Sigmoid colon (tissue), 7 donors: ENCODE data around the gene DCLRE1B. TPM values are rescaled to one million over a fixed set of nuclear protein-coding genes. Genes with fewer than 3 reads are reported as not detected.

ENCODE experiments used
- DNase-seq: peaks from one replicate; pipeline ENCODE4 v3.0.0-alpha.2; 2019
- H3K27ac ChIP-seq, 4 donors: fragments of 200-600 bp; sonication (generic); one replicate each; pipeline ENCODE4 v1.5.1; 2016 to 2019; ENCODE audit warnings: mild to moderate bottlenecking in 1 of 4
- H3K27me3 ChIP-seq, 3 donors: fragments of 200-600 bp; sonication (generic); one replicate each; pipeline ENCODE4 v1.5.1; 2019; ENCODE audit warnings: mild to moderate bottlenecking in 1 of 3
- H3K36me3 ChIP-seq, 4 donors: fragments of 200-600 bp; sonication (generic); one replicate each; pipeline ENCODE4 v1.5.1; 2016 to 2019
- H3K4me1 ChIP-seq, 4 donors: fragments of 200-600 bp; sonication (generic); one replicate each; pipeline ENCODE4 v1.5.1; 2017 to 2019
- H3K4me3 ChIP-seq, 4 donors: fragments of 200-600 bp; sonication (generic); one replicate each; pipeline ENCODE4 v1.5.1; 2017 to 2019; ENCODE audit warnings: mild to moderate bottlenecking in 2 of 4, moderate library complexity in 1 of 4
- H3K9me3 ChIP-seq, 4 donors: fragments of 200-600 bp in 3 of 4; sonication (generic) in 3 of 4; one replicate each; pipeline versions ENCODE4 v1.5.1 to v1.6.1; 2013 to 2019
- CTCF ChIP-seq, 4 experiments: fragments of 450-650 bp in 3 of 4; fragments of 200-600 bp in 1 of 4; IDR thresholded peaks; one replicate each; pipeline ENCODE4 v1.5.1; 2016 to 2019; ENCODE audit warnings: antibody characterized with exemption in 4 of 4, mild to moderate bottlenecking in 3 of 4, moderate library complexity in 2 of 4
- EP300 ChIP-seq, 4 donors: sonication (generic); formaldehyde crosslinking; IDR thresholded peaks; one replicate each; pipeline ENCODE4 v1.6.1; 2017; ENCODE audit warnings: antibody characterized with exemption in 4 of 4
- POLR2A ChIP-seq, 2 donors: fragments of 450-650 bp; IDR thresholded peaks; one replicate each; pipeline ENCODE4 v1.6.1; 2016; ENCODE audit warnings: antibody characterized with exemption in 2 of 2, mild to moderate bottlenecking in 2 of 2, moderate library complexity in 2 of 2
- POLR2AphosphoS5 ChIP-seq, 4 donors: sonication (generic); formaldehyde crosslinking; IDR thresholded peaks; one replicate each; pipeline ENCODE4 v1.6.1; 2017; ENCODE audit warnings: antibody characterized with exemption in 4 of 4
- WGBS, 2 donors: extraction: QIAGEN DNeasy Blood & Tissue Kit; methylation state at CpG; one replicate each; pipeline ENCODE4 v1.1.7; 2013; 5-methylcytosine and 5-hydroxymethylcytosine counted together
- intact Hi-C: fragments of 100-400 bp; cut with DNase I; formaldehyde crosslinking; loops from one replicate; pipeline ENCODE4 v1.15.1; 2023
- polyA plus RNA-seq, 3 donors: library from polyadenylated mRNA; stranded (reverse); fragments of 200-250 nt; gene quantifications; one replicate each; pipeline ENCODE4 v1.2.3, GENCODE V29; 2013
- total RNA-seq, 4 donors: library from RNA; depleted of rRNA; stranded (reverse); fragments of >200 nt; gene quantifications; one replicate each; pipeline ENCODE4 v1.1.0, GENCODE V29; 2016
- donor health status: healthy with polysubstance abuse.
- donor health status: Bipolar disorder and iron deficiency.
- donor health status: healthy.

The DCLRE1B gene
- total and polyA plus RNA-seq, 7 donors, result 1.8 to 4.9 (median 4.4) TPM

- DNase-seq, result no peak
- peak overlapping the region; percentile 94 to 99 (median 97) for H3K27ac ChIP-seq
- no peaks in the 10 kb centered on the region for H3K36me3 ChIP-seq
- H3K27me3 ChIP-seq, result no peaks in the 10 kb centered on the region
- H3K4me3 ChIP-seq, result peak overlapping the region; percentile 70 to 92 (median 85)
- TF ChIP-seq POLR2AphosphoS5 (IDR thresholded peaks at IDR 0.05) (no peak), POLR2A (IDR thresholded peaks at IDR 0.05) (no peak), EP300 (IDR thresholded peaks at IDR 0.05) (no peak), CTCF (IDR thresholded peaks at IDR 0.05) (no peak)
- no peaks in the 10 kb centered on the region for H3K9me3 ChIP-seq
- peaks cover 0 to 43% (median 34%) of the 10 kb centered on the region in 4 donors for H3K4me1 ChIP-seq
- WGBS, 2 donors, result 3 to 7% methylated on average over 6 of the region's 6 CpGs
- intact Hi-C loops, result loop anchor here (2.0 kb wide), 2 partner anchors 50 to 538 kb away; partner anchors contain the start of genes MAGI3 and OLFML3
Observed at GRCh38 chr1:113928187-113928930, 23.2 kb downstream of the DCLRE1B start.

GRCh38 chr1:113928941-113929749, 24.0 kb downstream of the DCLRE1B start, which contains the start of gene HIPK1:
Gene HIPK1, plus strand, starts transcription at chr1:113929324.
- Histone ChIP-seq H3K9me3 (no peaks in the 10 kb centered on the region), H3K4me1 (peaks cover 0 to 51% (median 39%) of the 10 kb centered on the region in 4 donors), H3K27me3 (no peaks in the 10 kb centered on the region), H3K36me3 (no peaks in the 10 kb centered on the region), H3K27ac (peak within 1 kb of the TSS; percentile 94 to 99 (median 97)), H3K4me3 (peak within 1 kb of the TSS; percentile 70 to 92 (median 85))
- TF ChIP-seq CTCF (IDR thresholded peaks at IDR 0.05) (peak in 1 of 4 experiments; percentile 17), EP300 (IDR thresholded peaks at IDR 0.05) (no peak), POLR2AphosphoS5 (IDR thresholded peaks at IDR 0.05) (peak; percentile 72 to 89 (median 86)), POLR2A (IDR thresholded peaks at IDR 0.05) (peak; percentile 45 to 63)
- 0% methylated on average over 61 of the region's 61 CpGs for WGBS, 2 donors
- intact Hi-C loops, result loop anchor here (1.0 to 2.0 kb wide), 4 partner anchors 24 to 538 kb away; partner anchors contain the start of genes DCLRE1B, MAGI3, OLFML3 and RSBN1
- peak; percentile 95 for DNase-seq

- TF ChIP-seq POLR2AphosphoS5 (IDR thresholded peaks at IDR 0.05) (peak in 1 of 4 donors; percentile 6), CTCF (IDR thresholded peaks at IDR 0.05) (no peak)
- Histone ChIP-seq H3K36me3 (no peaks in the 10 kb centered on the region), H3K9me3 (no peaks in the 10 kb centered on the region), H3K27me3 (no peaks in the 10 kb centered on the region), H3K4me1 (peaks cover 0 to 55% (median 40%) of the 10 kb centered on the region in 4 donors), H3K4me3 (peak overlapping the region; percentile 70 to 92 (median 85)), H3K27ac (peak overlapping the region; percentile 94 to 99 (median 97))
- DNase-seq, result peak; percentile 76
- intact Hi-C loops, result loop anchor here (1.0 to 2.0 kb wide), 4 partner anchors 25 to 539 kb away; partner anchors contain the start of genes DCLRE1B, MAGI3, OLFML3 and RSBN1
- 1% methylated on average over 64 of the region's 64 CpGs for WGBS, 2 donors
Observed at GRCh38 chr1:113929750-113930498, 24.8 kb downstream of the DCLRE1B start.

- no peak for DNase-seq
- TF ChIP-seq POLR2A (IDR thresholded peaks at IDR 0.05), result no peak
- no peak for TF ChIP-seq EP300 (IDR thresholded peaks at IDR 0.05)
- no peak for TF ChIP-seq POLR2AphosphoS5 (IDR thresholded peaks at IDR 0.05)
- no peak for TF ChIP-seq CTCF (IDR thresholded peaks at IDR 0.05)
- H3K4me3 ChIP-seq, result peak overlapping the region; percentile 70 to 92 (median 85)
- no peaks in the 10 kb centered on the region for H3K36me3 ChIP-seq
- intact Hi-C loops, result no loop called here
- H3K27me3 ChIP-seq, result no peaks in the 10 kb centered on the region
- WGBS, 2 donors, result 0 to 1% methylated on average over 8 of the region's 8 CpGs
- peak overlapping the region; percentile 94 to 99 (median 97) for H3K27ac ChIP-seq
- peaks cover 0 to 55% (median 40%) of the 10 kb centered on the region in 4 donors for H3K4me1 ChIP-seq
- H3K9me3 ChIP-seq, result no peaks in the 10 kb centered on the region
Observed at GRCh38 chr1:113930499-113931161, 25.5 kb downstream of the DCLRE1B start.
